HUES48 (cell line): ENCODE results near the gene TECR.
"Not testable (repeated sequence)": the region's sequence is repeated elsewhere in the genome, so short reads cannot be mapped to it uniquely, and the experiment has no call there.

Experiments
- H3K27ac ChIP-seq: one replicate; pipeline ENCODE4 v1.7.0; 2013; ENCODE audit warnings: low read depth, low read length, inconsistent platforms
- H3K27me3 ChIP-seq: 2 replicates; pipeline ENCODE4 v1.6.1; 2013; ENCODE audit warnings: mild to moderate bottlenecking, low read length; ENCODE audit not compliant: control insufficient read depth, insufficient read depth
- H3K36me3 ChIP-seq: 2 replicates; pipeline ENCODE4 v1.6.1; 2013; ENCODE audit warnings: low read length; ENCODE audit not compliant: control insufficient read depth, insufficient read depth
- H3K4me1 ChIP-seq: 2 replicates; pipeline ENCODE4 v1.6.1; 2013; ENCODE audit warnings: mild to moderate bottlenecking, low read length; ENCODE audit not compliant: control insufficient read depth, insufficient read depth
- H3K4me3 ChIP-seq: 2 replicates; pipeline ENCODE4 v1.5.1; 2013; ENCODE audit warnings: mild to moderate bottlenecking, low read depth, low read length
- H3K9ac ChIP-seq: 2 replicates; pipeline ENCODE4 v1.6.1; 2013; ENCODE audit warnings: mild to moderate bottlenecking, low read depth, low read length, moderate library complexity
- H3K9me3 ChIP-seq: 2 replicates; pipeline ENCODE4 v1.6.1; 2013; ENCODE audit warnings: low read length; ENCODE audit not compliant: control insufficient read depth, insufficient read depth

The TECR gene

GRCh38 chr19:14577264-14577663 lies 47.9 kb downstream of the TECR start:
- no peak overlapping the region for H3K9ac ChIP-seq
- H3K4me1 ChIP-seq = no peaks in the 10 kb centered on the region
- no peaks in the 10 kb centered on the region for H3K27me3 ChIP-seq
- H3K4me3 ChIP-seq = no peak overlapping the region
- H3K9me3 ChIP-seq = no peaks in the 10 kb centered on the region
- H3K36me3 ChIP-seq = no peaks in the 10 kb centered on the region
- no peak overlapping the region for H3K27ac ChIP-seq

DNA sequence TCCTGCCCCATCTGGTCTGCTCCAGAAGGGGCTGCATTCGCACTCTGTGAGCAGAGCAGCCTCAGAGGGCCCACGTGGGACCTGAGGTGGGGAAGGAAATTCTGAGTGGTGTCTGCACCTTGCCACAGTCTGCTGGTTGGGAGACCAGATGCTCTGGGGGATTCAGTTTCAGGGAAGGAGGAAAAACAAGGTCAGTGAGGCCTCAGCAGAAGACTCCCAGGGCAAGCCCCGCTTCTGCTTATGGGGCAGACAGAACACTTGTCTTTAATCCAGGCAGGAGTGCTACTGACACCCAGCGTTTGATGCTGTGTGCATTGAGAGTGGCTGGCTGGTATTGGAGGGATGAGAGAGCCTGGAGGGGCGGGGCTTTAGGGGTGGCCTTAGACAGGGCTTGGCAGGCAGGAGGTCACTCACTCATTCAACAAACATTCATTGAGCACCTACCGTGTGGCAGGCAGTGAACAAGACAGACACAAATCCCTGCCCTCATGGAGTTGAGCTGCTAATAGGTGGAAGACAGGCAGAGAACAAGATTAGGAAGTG lies 48.6 kb downstream of the TECR start:
- H3K9ac ChIP-seq = no peak overlapping the region
- H3K27ac ChIP-seq = no peak overlapping the region
- no peaks in the 10 kb centered on the region for H3K36me3 ChIP-seq
- no peaks in the 10 kb centered on the region for H3K27me3 ChIP-seq
- no peaks in the 10 kb centered on the region for H3K4me1 ChIP-seq
- H3K4me3 ChIP-seq = no peak overlapping the region
- H3K9me3 ChIP-seq = no peaks in the 10 kb centered on the region

GRCh38 chr19:14580623-14581237 lies 51.3 kb downstream of the TECR start:
- no peak overlapping the region for H3K9ac ChIP-seq
- H3K4me1 ChIP-seq = no peaks in the 10 kb centered on the region

GRCh38 chr19:14582894-14583340 lies 53.5 kb downstream of the TECR start, which contains the start of gene CLEC17A:
TSS of gene CLEC17A (plus strand) at chr19:14583084. CDS start at chr19:14583161, 77 bp downstream.
- H3K27ac ChIP-seq = no peak within 1 kb of the TSS
- no peaks in the 10 kb centered on the region for H3K4me1 ChIP-seq

More at GRCh38 chr19:14580623-14581237, 51.3 kb downstream of the TECR start:
- Histone ChIP-seq H3K27ac (no peak overlapping the region), H3K4me3 (no peak overlapping the region), H3K27me3 (no peaks in the 10 kb centered on the region), H3K9me3 (no peaks in the 10 kb centered on the region), H3K36me3 (no peaks in the 10 kb centered on the region)

GRCh38 chr19:14584372-14584771 lies 55.0 kb downstream of the TECR start:
- not testable (repeated sequence) for H3K9ac ChIP-seq, H3K4me1 ChIP-seq, H3K36me3 ChIP-seq, H3K4me3 ChIP-seq, H3K27me3 ChIP-seq, H3K27ac ChIP-seq, H3K9me3 ChIP-seq

More at GRCh38 chr19:14582894-14583340, 53.5 kb downstream of the TECR start, which contains the start of gene CLEC17A:
- Histone ChIP-seq H3K4me3 (no peak within 1 kb of the TSS), H3K27me3 (no peaks in the 10 kb centered on the region), H3K36me3 (no peaks in the 10 kb centered on the region), H3K9me3 (no peaks in the 10 kb centered on the region), H3K9ac (no peak within 1 kb of the TSS)

GRCh38 chr19:14585187-14585586 lies 55.8 kb downstream of the TECR start:
- not testable (repeated sequence) for H3K9ac ChIP-seq, H3K36me3 ChIP-seq, H3K4me1 ChIP-seq, H3K27ac ChIP-seq, H3K4me3 ChIP-seq, H3K9me3 ChIP-seq, H3K27me3 ChIP-seq

DNA sequence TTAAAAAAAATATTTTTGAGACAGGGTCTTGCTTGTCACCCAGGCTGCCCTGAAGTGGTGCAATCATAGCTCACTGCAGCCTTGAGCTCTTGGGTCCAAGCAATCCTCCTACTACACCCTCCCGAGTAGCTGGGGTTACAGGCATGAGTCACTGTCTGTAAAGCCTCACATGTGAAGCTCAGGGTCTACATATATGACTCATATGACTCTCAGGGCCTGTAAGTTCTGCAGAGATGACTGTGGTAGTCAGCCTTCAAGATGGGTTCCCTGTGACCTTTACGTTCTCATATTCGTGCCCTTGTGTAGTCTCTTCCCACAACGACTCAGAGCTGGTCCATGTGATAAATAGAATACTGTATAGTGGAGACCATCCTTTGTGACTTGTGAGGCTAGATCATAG lies 60.0 kb downstream of the TECR start:
- not testable (repeated sequence) for H3K27me3 ChIP-seq, H3K4me3 ChIP-seq, H3K9ac ChIP-seq, H3K9me3 ChIP-seq, H3K27ac ChIP-seq, H3K4me1 ChIP-seq, H3K36me3 ChIP-seq

- Histone ChIP-seq H3K36me3 (no peaks in the 10 kb centered on the region), H3K4me3 (no peak overlapping the region), H3K9ac (no peak overlapping the region), H3K27ac (no peak overlapping the region), H3K27me3 (no peaks in the 10 kb centered on the region), H3K9me3 (peaks cover 37% of the 10 kb centered on the region), H3K4me1 (no peaks in the 10 kb centered on the region)
Observed at GRCh38 chr19:14595558-14595957, 66.2 kb downstream of the TECR start.

GRCh38 chr19:14599548-14600147 lies 70.3 kb downstream of the TECR start:
- H3K4me1 ChIP-seq = no peaks in the 10 kb centered on the region
- H3K4me3 ChIP-seq = no peak overlapping the region
- no peak overlapping the region for H3K9ac ChIP-seq
- H3K27ac ChIP-seq = no peak overlapping the region
- no peaks in the 10 kb centered on the region for H3K36me3 ChIP-seq
- H3K27me3 ChIP-seq = no peaks in the 10 kb centered on the region
- H3K9me3 ChIP-seq = peaks cover 55% of the 10 kb centered on the region

DNA sequence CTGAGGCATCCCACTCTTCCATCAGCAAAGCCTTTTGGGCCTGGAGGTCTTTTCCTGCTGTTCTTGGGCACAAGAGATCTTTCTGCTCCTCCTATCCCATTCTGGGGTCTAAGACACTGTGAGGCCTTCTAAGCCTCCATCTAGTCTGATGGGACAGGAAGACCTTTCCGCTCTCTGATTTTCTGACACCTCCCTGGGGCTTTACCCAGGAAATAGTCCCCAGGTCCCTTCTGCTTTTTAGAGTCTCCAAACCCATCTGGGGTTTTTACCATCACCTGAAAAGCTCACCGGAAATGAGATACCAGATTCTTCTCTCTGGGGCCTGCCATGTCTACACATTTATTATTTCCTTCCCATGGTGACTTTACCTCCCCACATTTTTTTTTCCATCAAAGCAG lies 74.6 kb downstream of the TECR start:
- no peak overlapping the region for H3K27ac ChIP-seq
- no peaks in the 10 kb centered on the region for H3K4me1 ChIP-seq
- no peak overlapping the region for H3K9ac ChIP-seq
- no peak overlapping the region for H3K4me3 ChIP-seq
- peaks cover 30% of the 10 kb centered on the region for H3K9me3 ChIP-seq
- H3K36me3 ChIP-seq = no peaks in the 10 kb centered on the region
- H3K27me3 ChIP-seq = no peaks in the 10 kb centered on the region

DNA sequence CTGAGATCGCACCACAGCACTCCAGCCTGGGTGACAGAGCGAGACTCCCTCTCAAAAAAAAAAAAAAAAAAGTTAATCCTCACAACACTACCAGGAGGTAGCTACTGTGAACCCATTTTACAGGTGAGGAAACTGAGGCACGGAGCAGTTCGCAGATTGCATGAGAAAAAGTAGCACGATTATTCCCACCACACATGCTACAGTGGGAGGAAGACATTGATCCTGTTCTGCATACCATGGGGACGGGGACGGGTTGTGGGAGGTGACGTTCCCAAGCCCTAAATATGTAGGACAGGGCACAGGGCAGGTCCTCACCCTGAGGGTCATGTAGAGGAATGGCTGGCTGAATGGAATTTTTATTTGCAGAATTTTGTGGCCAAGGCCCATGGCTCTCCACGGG lies 77.2 kb downstream of the TECR start:
- H3K36me3 ChIP-seq = no peaks in the 10 kb centered on the region

More for the DNA sequence above, 77.2 kb downstream of the TECR start:
- Histone ChIP-seq H3K27ac (no peak overlapping the region), H3K9me3 (peaks cover 27% of the 10 kb centered on the region; the same call in 1 of the 2 replicates), H3K9ac (no peak overlapping the region), H3K4me1 (no peaks in the 10 kb centered on the region), H3K27me3 (no peaks in the 10 kb centered on the region), H3K4me3 (no peak overlapping the region)
